K562 (cell line): Measurements from ENCODE around the gene MYOG. TPM values are rescaled to one million over a fixed set of nuclear protein-coding genes. Genes with fewer than 3 reads are reported as not detected.

Experiments
- RERE ChIP-seq: sonication (generic); formaldehyde crosslinking; IDR thresholded peaks from 2 replicates; pipeline ENCODE4 v1.8.0; 2023; ENCODE audit warnings: missing genetic modification reagents, mild to moderate bottlenecking, borderline replicate concordance
- ZNF133 ChIP-seq: fragments of 250-450 bp; sonication (Bioruptor Pico); IDR thresholded peaks from 2 replicates; pipeline ENCODE4 v1.4.0; 2020; ENCODE audit warnings: mild to moderate bottlenecking
- ZNF318 ChIP-seq, 2 experiments: fragments of 450-650 bp; IDR thresholded peaks; 2 replicates each; pipeline ENCODE4 v1.6.1; 2016; ENCODE audit warnings: mild to moderate bottlenecking in 2 of 2, borderline replicate concordance in 1 of 2, low read depth in 1 of 2, moderate library complexity in 1 of 2
- polyA plus RNA-seq, 8 experiments: library from polyadenylated mRNA; depleted of rRNA in 4 of 8; stranded (reverse) in 5 of 8; unstranded in 3 of 8; fragments of >200 nt; fragmentation: Nextera tagmentation in 2 of 8; fragmentation: Illumina TruSeq in 1 of 8; extraction: Ambion mirVana in 2 of 8; extraction: Trizol in 1 of 8; gene quantifications; 2 replicates each; pipeline versions ENCODE4 v1.2.1 to v1.2.3, GENCODE V29; 2011 to 2014; ENCODE audit warnings: inconsistent platforms in 1 of 8, missing spikeins in 1 of 8
- total RNA-seq, 7 experiments: library from RNA; depleted of rRNA in 6 of 7; stranded (reverse); fragments of >200 nt in 6 of 7; fragmentation: Illumina TruSeq in 2 of 7; extraction: Trizol in 2 of 7; gene quantifications; 2 replicates each; pipeline versions ENCODE4 v1.2.1 to v1.2.3, GENCODE V29; 2011 to 2021; ENCODE audit warnings: low replicate concordance in 1 of 7
- TF ChIP-seq, protein P1 (sequence below): sonication (generic); formaldehyde crosslinking; IDR thresholded peaks from 2 replicates; pipeline ENCODE4 v1.8.0; 2023; ENCODE audit warnings: mild to moderate bottlenecking, missing genetic modification reagents

The MYOG gene
- total and polyA plus RNA-seq, 9 of the 15 experiments (the other 6 are each of a cell fraction or from before 2014, with no cell fraction given) = not detected

GRCh38 chr1:203124011-203124410 is 38.2 kb upstream of the MYOG start (continued):
- TF ChIP-seq ZNF318 (IDR thresholded peaks at IDR 0.05; ENCODE audit: borderline replicate concordance in 1 of 2, low read depth in 1 of 2) (no peak), ZNF133 (no peak), RERE (CRISPR knock-in tag) (no peak)
- TF ChIP-seq, protein P1, sequence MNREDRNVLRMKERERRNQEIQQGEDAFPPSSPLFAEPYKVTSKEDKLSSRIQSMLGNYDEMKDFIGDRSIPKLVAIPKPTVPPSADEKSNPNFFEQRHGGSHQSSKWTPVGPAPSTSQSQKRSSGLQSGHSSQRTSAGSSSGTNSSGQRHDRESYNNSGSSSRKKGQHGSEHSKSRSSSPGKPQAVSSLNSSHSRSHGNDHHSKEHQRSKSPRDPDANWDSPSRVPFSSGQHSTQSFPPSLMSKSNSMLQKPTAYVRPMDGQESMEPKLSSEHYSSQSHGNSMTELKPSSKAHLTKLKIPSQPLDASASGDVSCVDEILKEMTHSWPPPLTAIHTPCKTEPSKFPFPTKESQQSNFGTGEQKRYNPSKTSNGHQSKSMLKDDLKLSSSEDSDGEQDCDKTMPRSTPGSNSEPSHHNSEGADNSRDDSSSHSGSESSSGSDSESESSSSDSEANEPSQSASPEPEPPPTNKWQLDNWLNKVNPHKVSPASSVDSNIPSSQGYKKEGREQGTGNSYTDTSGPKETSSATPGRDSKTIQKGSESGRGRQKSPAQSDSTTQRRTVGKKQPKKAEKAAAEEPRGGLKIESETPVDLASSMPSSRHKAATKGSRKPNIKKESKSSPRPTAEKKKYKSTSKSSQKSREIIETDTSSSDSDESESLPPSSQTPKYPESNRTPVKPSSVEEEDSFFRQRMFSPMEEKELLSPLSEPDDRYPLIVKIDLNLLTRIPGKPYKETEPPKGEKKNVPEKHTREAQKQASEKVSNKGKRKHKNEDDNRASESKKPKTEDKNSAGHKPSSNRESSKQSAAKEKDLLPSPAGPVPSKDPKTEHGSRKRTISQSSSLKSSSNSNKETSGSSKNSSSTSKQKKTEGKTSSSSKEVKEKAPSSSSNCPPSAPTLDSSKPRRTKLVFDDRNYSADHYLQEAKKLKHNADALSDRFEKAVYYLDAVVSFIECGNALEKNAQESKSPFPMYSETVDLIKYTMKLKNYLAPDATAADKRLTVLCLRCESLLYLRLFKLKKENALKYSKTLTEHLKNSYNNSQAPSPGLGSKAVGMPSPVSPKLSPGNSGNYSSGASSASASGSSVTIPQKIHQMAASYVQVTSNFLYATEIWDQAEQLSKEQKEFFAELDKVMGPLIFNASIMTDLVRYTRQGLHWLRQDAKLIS (CRISPR knock-in tag) = no peak
- TF ChIP-seq, all 486 proteins: peak for 0
